ENCODE results near the gene CHD2. TPM values are rescaled to one million over a fixed set of nuclear protein-coding genes. Genes with fewer than 3 reads are reported as not detected.

CHD2 gene
- total and polyA plus RNA-seq, 10 of the 15 experiments (the other 5 are each of a cell fraction or from before 2014, with no cell fraction given) = 38.1 to 94.7 (median 63.3) TPM

DNA sequence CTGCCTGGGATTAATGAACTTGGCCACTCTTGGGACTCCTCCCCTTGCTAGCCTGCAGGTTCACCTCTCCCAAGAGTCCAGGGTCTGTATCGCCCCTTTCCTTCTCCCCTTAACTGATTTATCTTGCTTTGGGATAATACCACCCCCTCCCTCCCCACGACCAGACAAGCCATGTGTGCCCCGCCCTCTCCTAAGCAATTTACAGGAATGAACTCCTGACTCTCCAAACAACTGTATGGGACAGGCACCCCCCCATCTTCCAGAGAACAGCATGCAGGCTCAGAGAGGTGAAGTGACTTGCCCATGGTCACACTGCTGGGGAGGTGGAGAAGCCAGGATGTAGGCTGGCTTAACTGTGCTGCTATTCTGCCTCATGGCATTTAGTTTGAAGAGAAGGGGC, 142.1 kb downstream of the CHD2 start:
- in situ Hi-C loops (cut with MboI) (loop anchor here (25.0 kb wide), 1 partner anchor 1270 kb away; no protein-coding TSS in a partner anchor), intact Hi-C loops (cut with micrococcal nuclease; ENCODE audit: unreplicated experiment) (no loop called here)
- Histone ChIP-seq H3K36me3 (ENCODE audit: control insufficient read depth in 2 of 2, insufficient read depth in 2 of 2, low read length in 1 of 2) (no peaks in the 10 kb centered on the region), H3K27ac (ENCODE audit: control insufficient read depth, insufficient read depth) (no peak overlapping the region), H3K27me3 (replicated peaks in 1 of 2; ENCODE audit: control insufficient read depth in 2 of 2, insufficient read depth in 2 of 2, low read length in 1 of 2) (no peaks in the 10 kb centered on the region), H3K4me1 (ENCODE audit: control insufficient read depth, insufficient read depth, low read length) (no peaks in the 10 kb centered on the region), H4K20me1 (ENCODE audit: control insufficient read depth, insufficient read depth) (no peaks in the 10 kb centered on the region), H3K79me2 (ENCODE audit: control insufficient read depth, insufficient read depth, low read length) (no peaks in the 10 kb centered on the region), H2AFZ (ENCODE audit: control insufficient read depth, low read depth, low read length) (no peak overlapping the region), H3K4me3 (no peak overlapping the region), H3K9ac (ENCODE audit: control insufficient read depth, insufficient read depth, low read length) (no peak overlapping the region), H3K4me2 (ENCODE audit: control insufficient read depth, insufficient read depth) (no peak overlapping the region), H3K9me3 (replicated peaks; ENCODE audit: control insufficient read depth, insufficient read depth, low read length) (no peaks in the 10 kb centered on the region)
- ATAC-seq = no peak
- no peak for DNase-seq (ENCODE audit: low read depth, low spot score)
- TF ChIP-seq SREBF1 (IDR thresholded peaks at IDR 0.05; ENCODE audit: low read length) = no peak
- TF ChIP-seq STAT1 (conservative IDR thresholded peaks at IDR 0.05) = no peak
- WGBS (ENCODE audit: insufficient coverage, insufficient replicate concordance, low lambda C conversion rate, missing lambda C conversion rate) = 0% methylated on average over 3 of the region's 3 CpGs
- BruUV-seq (replicated peaks) = no TSS peak
- SMC1A ChIA-PET (ENCODE audit: uncharacterized antibody, unreplicated experiment) = no interaction called here
- RAD21 ChIA-PET (ENCODE audit: unreplicated experiment) = no interaction called here
- POLR2A ChIA-PET = no interaction called here
- no peak for FAIRE-seq
- CTCF ChIA-PET = no interaction called here

GRCh38 chr15:93042691-93043378, 142.7 kb downstream of the CHD2 start:
- ChIA-PET CTCF (no interaction called here), RAD21 (ENCODE audit: unreplicated experiment) (no interaction called here), POLR2A (no interaction called here), SMC1A (ENCODE audit: uncharacterized antibody, unreplicated experiment) (no interaction called here)
- no peaks in the 10 kb centered on the region for H3K4me1 ChIP-seq (ENCODE audit: control insufficient read depth, insufficient read depth, low read length)
- H2AFZ ChIP-seq (ENCODE audit: control insufficient read depth, low read depth, low read length) = no peak overlapping the region
- H4K20me1 ChIP-seq (ENCODE audit: control insufficient read depth, insufficient read depth) = no peaks in the 10 kb centered on the region
- no peak overlapping the region for H3K9ac ChIP-seq (ENCODE audit: control insufficient read depth, insufficient read depth, low read length)
- no peak for DNase-seq (ENCODE audit: low read depth, low spot score)
- no peak for ATAC-seq
- no peaks in the 10 kb centered on the region for H3K27me3 ChIP-seq (replicated peaks in 1 of 2; ENCODE audit: control insufficient read depth in 2 of 2, insufficient read depth in 2 of 2, low read length in 1 of 2)
- no peak for TF ChIP-seq SMC3 (IDR thresholded peaks at IDR 0.05; ENCODE audit: borderline replicate concordance, low read length)
- TF ChIP-seq ZNF207 (IDR thresholded peaks at IDR 0.05; ENCODE audit: borderline replicate concordance) = no peak
- peak; percentile 96 for TF ChIP-seq BCL3 (IDR thresholded peaks at IDR 0.05; ENCODE audit: borderline replicate concordance, insufficient read depth, low read depth, low read length, poor library complexity, severe bottlenecking)
- TF ChIP-seq TCF3 (IDR thresholded peaks at IDR 0.05; ENCODE audit: borderline replicate concordance, insufficient read depth, low read depth, low read length) = peak; percentile 79; the same call in 1 of the 2 replicates
- TF ChIP-seq SMAD5 (IDR thresholded peaks at IDR 0.05; ENCODE audit: low read depth) = no peak
- no peak for TF ChIP-seq KDM1A (IDR thresholded peaks at IDR 0.05; ENCODE audit: borderline replicate concordance)
- no peak for TF ChIP-seq CEBPB (IDR thresholded peaks at IDR 0.05; ENCODE audit: borderline replicate concordance in 1 of 2, low read depth in 2 of 2, low read length in 2 of 2)
- no peak for TF ChIP-seq TCF7 (IDR thresholded peaks at IDR 0.05; ENCODE audit: borderline replicate concordance)
- TF ChIP-seq, protein P1, sequence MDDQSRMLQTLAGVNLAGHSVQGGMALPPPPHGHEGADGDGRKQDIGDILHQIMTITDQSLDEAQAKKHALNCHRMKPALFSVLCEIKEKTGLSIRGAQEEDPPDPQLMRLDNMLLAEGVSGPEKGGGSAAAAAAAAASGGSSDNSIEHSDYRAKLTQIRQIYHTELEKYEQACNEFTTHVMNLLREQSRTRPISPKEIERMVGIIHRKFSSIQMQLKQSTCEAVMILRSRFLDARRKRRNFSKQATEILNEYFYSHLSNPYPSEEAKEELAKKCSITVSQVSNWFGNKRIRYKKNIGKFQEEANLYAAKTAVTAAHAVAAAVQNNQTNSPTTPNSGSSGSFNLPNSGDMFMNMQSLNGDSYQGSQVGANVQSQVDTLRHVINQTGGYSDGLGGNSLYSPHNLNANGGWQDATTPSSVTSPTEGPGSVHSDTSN (IDR thresholded peaks at IDR 0.05; ENCODE audit: insufficient replicate concordance, low read depth, low read length) = peak; percentile 46
- FAIRE-seq = no peak
- H3K9me3 ChIP-seq (replicated peaks; ENCODE audit: control insufficient read depth, insufficient read depth, low read length) = no peaks in the 10 kb centered on the region
- no peaks in the 10 kb centered on the region for H3K36me3 ChIP-seq (ENCODE audit: control insufficient read depth in 2 of 2, insufficient read depth in 2 of 2, low read length in 1 of 2)
- H3K4me3 ChIP-seq = no peak overlapping the region
- no peak overlapping the region for H3K4me2 ChIP-seq (ENCODE audit: control insufficient read depth, insufficient read depth)
- in situ Hi-C loops (cut with MboI) (loop anchor here (25.0 kb wide), 1 partner anchor 1269 kb away; no protein-coding TSS in a partner anchor), intact Hi-C loops (cut with micrococcal nuclease; ENCODE audit: unreplicated experiment) (no loop called here)
- H3K27ac ChIP-seq (ENCODE audit: control insufficient read depth, insufficient read depth) = no peak overlapping the region
- no peaks in the 10 kb centered on the region for H3K79me2 ChIP-seq (ENCODE audit: control insufficient read depth, insufficient read depth, low read length)
- WGBS (ENCODE audit: insufficient coverage, insufficient replicate concordance, low lambda C conversion rate, missing lambda C conversion rate) = 60% methylated on average over 18 of the region's 18 CpGs
- BruUV-seq (replicated peaks) = no TSS peak

All from GM12878 (cell line).